WTC11 (cell line): ENCODE measurements around the gene BLOC1S5. TPM values are rescaled to one million over a fixed set of nuclear protein-coding genes. Genes with fewer than 3 reads are reported as not detected.

ENCODE experiments used
- ATAC-seq: fragments of 200-7000 bp; cut with Tn5 transposase; 2 replicates; pipeline ENCODE4 v1.10.0; 2021; ENCODE audit warnings: mild to moderate bottlenecking, moderate library complexity
- CTCF ChIA-PET: fragments of 300-600 bp; sonication (Branson Sonifier 250); formaldehyde crosslinking; loops from one replicate; lab custom pipeline; 2021; ENCODE audit warnings: antibody characterized with exemption; lab: Charles Lee
- POLR2A ChIA-PET: fragments of 350-600 bp; sonication (Branson Sonifier 250); formaldehyde crosslinking; loops from one replicate; lab custom pipeline; 2021; ENCODE audit warnings: antibody characterized with exemption; lab: Charles Lee
- DNase-seq: peaks from one replicate; pipeline ENCODE4 v3.0.0; 2021; ENCODE audit warnings: low spot score
- H3K27ac Mint-ChIP-seq: 2 replicates; pipeline ENCODE4 v1.8.0; 2021; ENCODE audit warnings: mixed read lengths
- H3K27me3 Mint-ChIP-seq: 2 replicates; pipeline ENCODE4 v1.8.0; 2021; ENCODE audit warnings: low read depth, mild to moderate bottlenecking, moderate library complexity, mixed read lengths
- H3K36me3 Mint-ChIP-seq: 2 replicates; pipeline ENCODE4 v1.8.0; 2021; ENCODE audit warnings: mixed read lengths
- H3K4me1 Mint-ChIP-seq: 2 replicates; pipeline ENCODE4 v1.8.0; 2022; ENCODE audit warnings: mixed read lengths
- H3K4me3 Mint-ChIP-seq: 2 replicates; pipeline ENCODE4 v1.8.0; 2021; ENCODE audit warnings: mild to moderate bottlenecking, moderate library complexity, mixed read lengths
- H3K9me3 Mint-ChIP-seq: 2 replicates; pipeline ENCODE4 v1.8.0; 2021; ENCODE audit warnings: mixed read lengths
- AR ChIP-seq: fragments of 250-450 bp; sonication (Bioruptor Pico); IDR thresholded peaks from 2 replicates; pipeline ENCODE4 v1.9.0; 2021; ENCODE audit warnings: mild to moderate bottlenecking
- ATF2 ChIP-seq: sonication (generic); formaldehyde crosslinking; IDR thresholded peaks from 2 replicates; pipeline ENCODE4 v1.8.1; 2022; ENCODE audit warnings: low read depth, missing genetic modification reagents, borderline replicate concordance
- ATF6 ChIP-seq: sonication (generic); formaldehyde crosslinking; IDR thresholded peaks from 2 replicates; pipeline ENCODE4 v1.8.1; 2023; ENCODE audit warnings: mild to moderate bottlenecking, missing genetic modification reagents
- CREB1 ChIP-seq: sonication (generic); formaldehyde crosslinking; IDR thresholded peaks from 2 replicates; pipeline ENCODE4 v1.8.0; 2023; ENCODE audit warnings: mild to moderate bottlenecking, missing genetic modification reagents
- ERG ChIP-seq: fragments of 250-450 bp; sonication (Bioruptor Pico); IDR thresholded peaks from 2 replicates; pipeline ENCODE4 v1.8.0; 2021; ENCODE audit warnings: mild to moderate bottlenecking
- FOXK1 ChIP-seq: sonication (generic); formaldehyde crosslinking; IDR thresholded peaks from 2 replicates; pipeline ENCODE4 v1.8.0; 2022; ENCODE audit warnings: mild to moderate bottlenecking, moderate library complexity, missing genetic modification reagents
- FOXP1 ChIP-seq: sonication (generic); formaldehyde crosslinking; IDR thresholded peaks from 2 replicates; pipeline ENCODE4 v1.8.0; 2022; ENCODE audit warnings: missing genetic modification reagents, mild to moderate bottlenecking, moderate library complexity, borderline replicate concordance
- HMGA2 ChIP-seq: fragments of 250-450 bp; sonication (Bioruptor Pico); IDR thresholded peaks from 2 replicates; pipeline ENCODE4 v1.4.0; 2021; ENCODE audit warnings: mild to moderate bottlenecking, moderate library complexity
- JAZF1 ChIP-seq: fragments of 250-450 bp; sonication (Bioruptor Pico); IDR thresholded peaks from 2 replicates; pipeline ENCODE4 v1.9.0; 2021; ENCODE audit warnings: moderate library complexity, mild to moderate bottlenecking, inconsistent platforms
- MAX ChIP-seq: sonication (generic); formaldehyde crosslinking; IDR thresholded peaks from 2 replicates; pipeline ENCODE4 v1.8.0; 2022; ENCODE audit warnings: mild to moderate bottlenecking, missing genetic modification reagents
- MLX ChIP-seq: sonication (generic); formaldehyde crosslinking; IDR thresholded peaks from 2 replicates; pipeline ENCODE4 v1.8.1; 2023; ENCODE audit warnings: mild to moderate bottlenecking, missing genetic modification reagents, moderate library complexity
- MYBL2 ChIP-seq: sonication (generic); formaldehyde crosslinking; IDR thresholded peaks from 2 replicates; pipeline ENCODE4 v1.8.1; 2023; ENCODE audit warnings: mild to moderate bottlenecking, moderate library complexity, missing genetic modification reagents
- NR3C1 ChIP-seq: sonication (generic); formaldehyde crosslinking; conservative IDR thresholded peaks from 2 replicates; pipeline ENCODE4 v1.8.1; 2023; ENCODE audit warnings: low read depth, mild to moderate bottlenecking, missing genetic modification reagents
- USF2 ChIP-seq: sonication (generic); formaldehyde crosslinking; IDR thresholded peaks from 2 replicates; pipeline ENCODE4 v1.8.1; 2023; ENCODE audit warnings: mild to moderate bottlenecking, missing genetic modification reagents, moderate library complexity
- total RNA-seq: library from RNA; stranded (reverse); gene quantifications from 3 replicates; pipeline ENCODE4 v1.2.3, GENCODE V29; 2021

Gene BLOC1S5
- total RNA-seq, 1 experiment from 2014 or later = 17.9 TPM

- H3K27ac Mint-ChIP-seq = peak overlapping the region; percentile 91
- ChIA-PET POLR2A (interaction anchor here (1.4 kb wide), 1 partner anchor 12 kb away, joined by 3 read pairs; no protein-coding TSS in a partner anchor), CTCF (interaction anchor here (0.5 to 1.1 kb wide), 2 partner anchors 24 to 75 kb away, joined by 3 read pairs; no protein-coding TSS in a partner anchor)
- H3K9me3 Mint-ChIP-seq = no peaks in the 10 kb centered on the region
- no peak for DNase-seq
- no peak overlapping the region for H3K4me3 Mint-ChIP-seq
- peaks cover 3% of the 10 kb centered on the region; the same call in 1 of the 2 replicates for H3K36me3 Mint-ChIP-seq
- no peaks in the 10 kb centered on the region for H3K27me3 Mint-ChIP-seq
- peaks cover 32% of the 10 kb centered on the region for H3K4me1 Mint-ChIP-seq
- TF ChIP-seq MLX (CRISPR knock-in tag) (no peak), ATF6 (no peak), NR3C1 (CRISPR knock-in tag) (no peak), MYBL2 (CRISPR knock-in tag) (no peak), HMGA2 (CRISPR knock-in tag) (no peak), AR (CRISPR knock-in tag) (no peak), ATF2 (no peak), CREB1 (no peak), FOXK1 (CRISPR knock-in tag) (no peak)
- ATAC-seq = no peak
Observed at GRCh38 chr6:8065519-8065911, 1.3 kb upstream of the BLOC1S5 start.

- POLR2A ChIA-PET = interaction anchor here (0.6 to 1.9 kb wide), 4 partner anchors 13 to 38 kb away, joined by 3 to 9 read pairs (median 4); partner anchors contain the start of gene EEF1E1
- Mint-ChIP-seq H3K27ac (peak overlapping the region; percentile 91), H3K27me3 (no peaks in the 10 kb centered on the region), H3K36me3 (peaks cover 8% of the 10 kb centered on the region), H3K9me3 (no peaks in the 10 kb centered on the region), H3K4me1 (peaks cover 32% of the 10 kb centered on the region), H3K4me3 (peak overlapping the region; percentile 93)
- CTCF ChIA-PET = interaction anchor here (1.2 to 1.6 kb wide), 2 partner anchors 23 to 37 kb away, joined by 8 to 10 read pairs; partner anchors contain the start of gene EEF1E1
- no peak for TF ChIP-seq MYBL2 (CRISPR knock-in tag)
- TF ChIP-seq JAZF1 (CRISPR knock-in tag) = no peak
- no peak for TF ChIP-seq FOXP1 (CRISPR knock-in tag)
- TF ChIP-seq ATF6 = no peak
- no peak for TF ChIP-seq USF2 (CRISPR knock-in tag)
- TF ChIP-seq ERG (CRISPR knock-in tag) = no peak
- TF ChIP-seq MAX (CRISPR knock-in tag) = no peak
- DNase-seq (no peak), ATAC-seq (no peak; the same call in 1 of the 2 replicates)
Observed at GRCh38 chr6:8064638-8065518, 689 bp upstream of the BLOC1S5 start.
